Keratinocyte (primary cell): ENCODE data around the gene CXXC5. TPM values are rescaled to one million over a fixed set of nuclear protein-coding genes. Genes with fewer than 3 reads are reported as not detected.
"Not testable (repeated sequence)": the region's sequence is repeated elsewhere in the genome, so short reads cannot be mapped to it uniquely, and the experiment has no call there.

Experiments
- DNase-seq: peaks from one replicate; pipeline ENCODE4 v3.0.0-alpha.2; 2011; ENCODE audit warnings: low read depth, missing footprints, low spot score
- FAIRE-seq: peaks from 2 replicates; lab custom pipeline; 2011; peaks lifted over from hg19 to GRCh38; lab: Jason Lieb, UNC
- H2AFZ ChIP-seq: 2 replicates; pipeline ENCODE4 v1.6.0; 2012; ENCODE audit warnings: low read length, control low read depth, inconsistent platforms; ENCODE audit not compliant: control insufficient read depth
- H3K27ac ChIP-seq: 2 replicates; pipeline ENCODE4 v1.5.1; 2011; ENCODE audit warnings: low read length; ENCODE audit not compliant: control insufficient read depth, insufficient read depth
- H3K27me3 ChIP-seq: 3 replicates; pipeline ENCODE4 v1.6.0; 2011; ENCODE audit warnings: low read length; ENCODE audit not compliant: control insufficient read depth, insufficient read depth; ENCODE audit errors: extremely low read depth
- H3K36me3 ChIP-seq, 2 experiments: 2 replicates in 1 of 2; 3 replicates in 1 of 2; pipeline ENCODE4 v1.5.1; 2011; ENCODE audit warnings: low read length in 2 of 2, mild to moderate bottlenecking in 1 of 2; ENCODE audit not compliant: control insufficient read depth in 2 of 2, insufficient read depth in 2 of 2; ENCODE audit errors: extremely low read depth in 1 of 2
- H3K4me1 ChIP-seq: 3 replicates; pipeline ENCODE4 v1.5.1; 2011; ENCODE audit warnings: low read length; ENCODE audit not compliant: control insufficient read depth, insufficient read depth; ENCODE audit errors: extremely low read depth
- H3K4me2 ChIP-seq: 3 replicates; pipeline ENCODE4 v1.6.0; 2011; ENCODE audit warnings: low read depth, low read length; ENCODE audit not compliant: control insufficient read depth, insufficient read depth; ENCODE audit errors: extremely low read depth
- H3K4me3 ChIP-seq, 3 experiments: fragments of 200-600 bp in 1 of 3; sonication (generic) in 1 of 3; 2 replicates in 2 of 3; 3 replicates in 1 of 3; pipeline ENCODE4 v1.5.1; 2011 to 2016; ENCODE audit warnings: low read length in 3 of 3, mild to moderate bottlenecking in 3 of 3, control low read depth in 2 of 3, inconsistent platforms in 1 of 3, low read depth in 1 of 3, mixed read lengths in 1 of 3, mixed run types in 1 of 3, moderate library complexity in 1 of 3; ENCODE audit not compliant: control insufficient read depth in 2 of 3, insufficient read depth in 2 of 3; ENCODE audit errors: extremely low read depth in 1 of 3
- H3K79me2 ChIP-seq: 2 replicates; pipeline ENCODE4 v1.6.0; 2012; ENCODE audit warnings: low read length; ENCODE audit not compliant: control insufficient read depth, insufficient read depth
- H3K9ac ChIP-seq: 3 replicates; pipeline ENCODE4 v1.6.0; 2011; ENCODE audit warnings: low read length; ENCODE audit not compliant: control insufficient read depth, insufficient read depth; ENCODE audit errors: extremely low read depth
- H3K9me1 ChIP-seq: 3 replicates; pipeline ENCODE4 v1.6.0; 2011; ENCODE audit warnings: low read length; ENCODE audit not compliant: control insufficient read depth, insufficient read depth; ENCODE audit errors: extremely low read depth
- H3K9me3 ChIP-seq: 2 replicates; pipeline ENCODE4 v1.5.1; 2012; ENCODE audit warnings: low read depth, low read length; ENCODE audit not compliant: control insufficient read depth
- H4K20me1 ChIP-seq: 3 replicates; pipeline ENCODE4 v1.6.0; 2011; ENCODE audit warnings: low read length; ENCODE audit not compliant: control insufficient read depth, insufficient read depth; ENCODE audit errors: extremely low read depth
- CTCF ChIP-seq, 3 experiments: IDR thresholded peaks in 1 of 3; conservative IDR thresholded peaks in 1 of 3; optimal IDR thresholded peaks in 1 of 3; 2 replicates in 2 of 3; 3 replicates in 1 of 3; pipeline versions ENCODE3 to v1.5.1; 2011; ENCODE audit warnings: low read length in 3 of 3, mild to moderate bottlenecking in 3 of 3, moderate library complexity in 2 of 3, control low read depth in 1 of 3, inconsistent platforms in 1 of 3; ENCODE audit not compliant: insufficient read depth in 2 of 3; ENCODE audit errors: extremely low read depth in 1 of 3
- EZH2 ChIP-seq: IDR thresholded peaks from one replicate; pipeline ENCODE4 v1.6.1; 2012; ENCODE audit warnings: inconsistent platforms, mild to moderate bottlenecking, low read length, moderate library complexity
- dilution Hi-C: fragments of 300-500 bp; cut with MboI; formaldehyde crosslinking; loops from one replicate; pipeline ENCODE4 v1.7.0; 2020; ENCODE audit warnings: low sequenced_read_pairs; ENCODE audit not compliant: extremely low pct_ligation_motif_present
- polyA minus RNA-seq, 3 experiments: library from RNA; depleted of rRNA, polyadenylated mRNA; stranded (reverse); fragments of >200 nt; gene quantifications; 1 replicate in 1 of 3; 2 replicates in 1 of 3; 3 replicates in 1 of 3; pipeline ENCODE4 v1.2.3, GENCODE V29; 2011
- polyA plus RNA-seq, 5 experiments: library from polyadenylated mRNA; depleted of rRNA in 3 of 5; stranded (reverse) in 3 of 5; stranded (forward) in 1 of 5; unstranded in 1 of 5; fragments of >200 nt; gene quantifications; 1 replicate in 1 of 5; 2 replicates in 3 of 5; 3 replicates in 1 of 5; pipeline versions ENCODE4 v1.2.1 to v1.2.3, GENCODE V29; 2011 to 2012; ENCODE audit warnings: missing spikeins in 2 of 5, low read depth in 1 of 5, low replicate concordance in 1 of 5

The CXXC5 gene
- polyA plus RNA-seq (0.59 to 1.7 TPM (median 1.0 TPM) in 3 replicates), polyA minus RNA-seq (0.80 to 2.0 TPM (median 1.4 TPM) in 3 replicates)
- polyA plus RNA-seq (2011; ENCODE audit: low read depth) = 4.9 TPM
- 1.0 and 1.1 TPM in 2 replicates for polyA plus RNA-seq (2011; cell fraction: cytosol; rRNA removed)
- polyA plus RNA-seq (2011; cell fraction: nucleus; rRNA removed) = 1.2 and 2.1 TPM in 2 replicates
- 0.65 and 6.6 TPM in 2 replicates for polyA plus RNA-seq (2012; ENCODE audit: low replicate concordance)
- polyA minus RNA-seq (2011; cell fraction: cytosol; rRNA and poly(A)+ RNA removed) = 5.4 TPM
- 2.2 and 3.7 TPM in 2 replicates for polyA minus RNA-seq (2011; cell fraction: nucleus; rRNA and poly(A)+ RNA removed)

- Histone ChIP-seq H3K9me3 (no peaks in the 10 kb centered on the region), H2AFZ (no peak within 1 kb of the TSS), H3K79me2 (no peaks in the 10 kb centered on the region), H3K4me3 (peak within 1 kb of the TSS; percentile 47 to 67 (median 57)), H3K9ac (no peak within 1 kb of the TSS), H3K27ac (no peak within 1 kb of the TSS), H3K27me3 (peaks cover 42% of the 10 kb centered on the region), H3K4me2 (peak within 1 kb of the TSS; percentile 77), H3K36me3 (no peaks in the 10 kb centered on the region), H4K20me1 (no peaks in the 10 kb centered on the region), H3K9me1 (no peaks in the 10 kb centered on the region), H3K4me1 (peaks cover 20% of the 10 kb centered on the region)
- TF ChIP-seq CTCF (optimal IDR thresholded peaks at IDR 0.05 in 1 of 3, IDR thresholded peaks at IDR 0.05 in 1 of 3, conservative IDR thresholded peaks at IDR 0.05 in 1 of 3; ENCODE audit: extremely low read depth in 1 of 3, insufficient read depth in 2 of 3, low read length in 3 of 3) (no peak), EZH2 (no peak)
- DNase-seq (no peak), FAIRE-seq (no peak)
- dilution Hi-C loops = no loop called here
Measured at GRCh38 chr5:139648205-139649081, at the start of gene CXXC5. TSS of gene CXXC5 (plus strand) at chr5:139648349. CDS start at chr5:139680524, 32,175 bp downstream.

- H4K20me1 ChIP-seq, dilution Hi-C loops, H2AFZ ChIP-seq, H3K9ac ChIP-seq, H3K9me3 ChIP-seq, H3K4me3 ChIP-seq, H3K9me1 ChIP-seq, H3K36me3 ChIP-seq, FAIRE-seq, H3K27me3 ChIP-seq, DNase-seq, H3K27ac ChIP-seq, H3K4me2 ChIP-seq: not testable (repeated sequence)
- peaks cover 63% of the 10 kb centered on the region for H3K79me2 ChIP-seq
- H3K4me1 ChIP-seq = peaks cover 19% of the 10 kb centered on the region
Measured at GRCh38 chr5:139598601-139598965, 49.6 kb upstream of the CXXC5 start.
